Mucosa of descending colon (tissue), 3 donors: Measurements from ENCODE around the gene MPV17L. TPM values are rescaled to one million over a fixed set of nuclear protein-coding genes. Genes with fewer than 3 reads are reported as not detected.
"Not testable (repeated sequence)": the region's sequence is repeated elsewhere in the genome, so short reads cannot be mapped to it uniquely, and the experiment has no call there.

Experiments used
- ATAC-seq: fragments of 200-7000 bp; cut with Tn5 transposase; one replicate; pipeline ENCODE4 v1.9.1; 2020; ENCODE audit warnings: mild to moderate bottlenecking, moderate library complexity
- DNase-seq, 3 donors: peaks; one replicate each; pipeline ENCODE4 v3.0.0-alpha.2; 2020
- H3K36me3 ChIP-seq: fragments of 200-600 bp; one replicate; pipeline ENCODE4 v1.8.0; 2021; ENCODE audit warnings: low read depth, mild to moderate bottlenecking
- H3K4me1 ChIP-seq: fragments of 200-600 bp; one replicate; pipeline ENCODE4 v1.8.0; 2021; ENCODE audit warnings: low read depth, mild to moderate bottlenecking
- H3K4me3 ChIP-seq: fragments of 200-600 bp; one replicate; pipeline ENCODE4 v1.8.0; 2021; ENCODE audit warnings: mild to moderate bottlenecking
- H3K9me3 ChIP-seq: fragments of 200-600 bp; one replicate; pipeline ENCODE4 v1.8.0; 2021; ENCODE audit warnings: mild to moderate bottlenecking
- CTCF ChIP-seq: fragments of 200-600 bp; IDR thresholded peaks from one replicate; pipeline ENCODE4 v1.8.0; 2022; ENCODE audit warnings: antibody characterized with exemption, mild to moderate bottlenecking
- intact Hi-C, 2 donors: fragments of 100-400 bp; cut with DNase I in 1 of 2; cut with micrococcal nuclease in 1 of 2; formaldehyde crosslinking; loops; one replicate each; pipeline versions ENCODE4 v1.11.0 to v1.11.1; 2022; cut with DNase I, micrococcal nuclease
- total RNA-seq, 3 donors: library from RNA; stranded (reverse); fragmentation: NEBNext Ultra II Directional in 2 of 3; extraction: Animal tissue kit (Norgen Biotek cat#: 25700) in 2 of 3; gene quantifications; one replicate each; pipeline versions ENCODE4 v1.2.1 to v1.2.4, GENCODE V29; 2021 to 2023
- donor health status: DM: no; HTN: no; CAD: no; lungs with moderate emphysema.
- donor health status: DM: no; HTN: no; CAD: no.
- donor health status: DM: no; HTN: yes; CAD: no.

The MPV17L gene
- total RNA-seq, 3 donors from 2014 or later, result 4.8 to 9.8 (median 8.3) TPM

- H3K9me3 ChIP-seq, result no peaks in the 10 kb centered on the region
- H3K4me1 ChIP-seq, result no peaks in the 10 kb centered on the region
- ATAC-seq (no peak), DNase-seq (no peak)
- intact Hi-C loops, result no loop called here
- no peak for TF ChIP-seq CTCF
- H3K4me3 ChIP-seq, result no peak overlapping the region
- no peaks in the 10 kb centered on the region for H3K36me3 ChIP-seq
These were observed 26.7 kb downstream of the MPV17L start for GRCh38 chr16:15422222-15422621.

GRCh38 chr16:15425861-15426260, 30.3 kb downstream of the MPV17L start:
- ATAC-seq, result no peak

GRCh38 chr16:15426796-15427195, 31.2 kb downstream of the MPV17L start:
- TF ChIP-seq CTCF, result no peak
- Histone ChIP-seq H3K4me1 (no peaks in the 10 kb centered on the region), H3K36me3 (no peaks in the 10 kb centered on the region), H3K4me3 (no peak overlapping the region), H3K9me3 (no peaks in the 10 kb centered on the region)
- no peak for ATAC-seq
- no peak for DNase-seq
- intact Hi-C loops, result no loop called here

More at GRCh38 chr16:15425861-15426260, 30.3 kb downstream of the MPV17L start:
- Histone ChIP-seq H3K4me1 (no peaks in the 10 kb centered on the region), H3K36me3 (no peaks in the 10 kb centered on the region), H3K9me3 (no peaks in the 10 kb centered on the region), H3K4me3 (no peak overlapping the region)
- intact Hi-C loops, result no loop called here
- TF ChIP-seq CTCF, result no peak
- no peak for DNase-seq

- H3K4me1 ChIP-seq, result no peaks in the 10 kb centered on the region
- peak; percentile 68 for ATAC-seq
- H3K9me3 ChIP-seq, result no peaks in the 10 kb centered on the region
- H3K4me3 ChIP-seq, result no peak overlapping the region
- TF ChIP-seq CTCF, result peak; percentile 42
- peak in 2 of 3 donors; percentile 57 to 80 for DNase-seq
- intact Hi-C loops, result no loop called here
- no peaks in the 10 kb centered on the region for H3K36me3 ChIP-seq
These were observed 32.2 kb downstream of the MPV17L start for GRCh38 chr16:15427648-15428239.

- ATAC-seq, intact Hi-C loops, DNase-seq: not testable (repeated sequence)
These were observed 35.3 kb downstream of the MPV17L start for GRCh38 chr16:15430884-15431283.

GRCh38 chr16:15434079-15434424, 38.5 kb downstream of the MPV17L start:
- Histone ChIP-seq H3K36me3 (no peaks in the 10 kb centered on the region), H3K4me1 (peaks cover 3% of the 10 kb centered on the region), H3K4me3 (no peak overlapping the region), H3K9me3 (no peaks in the 10 kb centered on the region)
- no peak for DNase-seq
- no peak for TF ChIP-seq CTCF
- intact Hi-C loops, result no loop called here
- ATAC-seq, result no peak

More at GRCh38 chr16:15430884-15431283, 35.3 kb downstream of the MPV17L start:
- H3K9me3 ChIP-seq, H3K36me3 ChIP-seq, H3K4me3 ChIP-seq, H3K4me1 ChIP-seq: not testable (repeated sequence)
